Measurements from ENCODE around the gene PTGER2.

PTGER2 gene

DNA sequence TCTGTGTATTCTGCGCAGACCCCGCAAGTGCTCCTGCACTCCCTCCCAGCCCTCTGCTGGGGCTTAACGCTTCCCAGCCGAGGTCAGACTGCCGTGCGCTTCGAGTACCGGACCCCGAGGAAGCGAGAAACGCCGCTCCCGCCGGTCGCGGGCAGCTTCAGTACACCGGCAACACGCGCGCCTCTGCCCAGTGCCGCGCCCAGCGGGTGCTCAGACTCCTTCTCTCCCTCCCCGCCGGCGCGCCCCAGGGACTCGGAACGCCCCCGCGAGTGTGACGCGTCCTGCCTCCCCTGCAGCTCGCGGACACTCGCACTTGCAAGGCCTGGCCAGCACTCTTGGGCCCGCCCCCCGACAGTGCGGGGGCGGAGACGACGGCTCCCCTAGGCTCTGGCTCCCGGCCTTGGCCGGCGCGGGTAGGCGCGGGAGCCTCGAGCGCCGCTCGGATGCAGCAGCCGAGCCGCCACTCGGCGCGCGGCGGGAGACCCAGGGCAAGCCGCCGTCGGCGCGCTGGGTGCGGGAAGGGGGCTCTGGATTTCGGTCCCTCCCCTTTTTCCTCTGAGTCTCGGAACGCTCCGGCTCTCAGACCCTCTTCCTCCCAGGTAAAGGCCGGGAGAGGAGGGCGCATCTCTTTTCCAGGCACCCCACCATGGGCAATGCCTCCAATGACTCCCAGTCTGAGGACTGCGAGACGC is at the start of gene PTGER2:
Gene PTGER2 (plus strand): TSS at position 410 of the 692 bp plus-strand sequence. CDS start 237 bp downstream, at position 647.
- peak; percentile 53 to 55 for DNase-seq (ENCODE audit: low read depth in 2 of 2)

DNA sequence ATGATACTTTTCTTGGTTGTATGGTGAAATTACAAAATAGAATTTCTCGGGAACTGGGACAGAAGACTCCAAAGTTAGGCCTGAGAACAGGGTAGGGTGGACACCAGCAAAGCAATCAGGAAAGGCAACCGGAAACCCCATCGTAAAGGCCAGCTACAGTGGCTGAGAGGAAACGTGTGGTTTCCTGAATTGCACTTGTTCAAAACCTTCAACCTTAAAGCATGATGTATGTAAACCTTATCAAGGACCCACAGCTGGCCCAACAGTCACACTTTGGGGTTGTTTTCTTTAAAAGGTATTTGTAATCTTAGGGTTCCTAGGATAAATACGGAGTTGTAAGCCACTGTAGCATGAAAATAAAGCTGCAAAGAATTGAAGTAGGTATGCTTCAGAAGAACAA is 48.9 kb upstream of the PTGER2 start:
- no peak for DNase-seq (ENCODE audit: low read depth in 2 of 2)

DNA sequence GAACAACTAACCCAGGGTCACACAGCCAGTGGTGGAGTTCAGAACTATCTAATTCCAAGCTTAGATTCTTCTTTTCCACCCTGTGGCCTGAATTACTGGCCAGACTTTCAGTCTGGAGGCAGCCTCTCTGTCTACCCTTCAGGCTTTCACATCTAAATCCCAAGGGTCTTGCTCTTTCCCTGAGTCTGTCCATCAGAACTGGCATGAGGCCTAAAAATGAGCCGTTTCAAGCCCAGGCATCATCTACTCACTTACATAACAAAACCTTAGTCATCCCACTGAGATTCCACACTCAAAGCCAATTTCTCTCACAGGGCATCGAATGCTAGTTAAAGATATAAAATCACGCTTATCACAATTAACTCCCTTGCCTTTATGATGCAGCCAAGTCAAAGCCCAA is 47.9 kb upstream of the PTGER2 start:
- peak; percentile 32 to 47 for DNase-seq (ENCODE audit: low read depth in 2 of 2)

DNA sequence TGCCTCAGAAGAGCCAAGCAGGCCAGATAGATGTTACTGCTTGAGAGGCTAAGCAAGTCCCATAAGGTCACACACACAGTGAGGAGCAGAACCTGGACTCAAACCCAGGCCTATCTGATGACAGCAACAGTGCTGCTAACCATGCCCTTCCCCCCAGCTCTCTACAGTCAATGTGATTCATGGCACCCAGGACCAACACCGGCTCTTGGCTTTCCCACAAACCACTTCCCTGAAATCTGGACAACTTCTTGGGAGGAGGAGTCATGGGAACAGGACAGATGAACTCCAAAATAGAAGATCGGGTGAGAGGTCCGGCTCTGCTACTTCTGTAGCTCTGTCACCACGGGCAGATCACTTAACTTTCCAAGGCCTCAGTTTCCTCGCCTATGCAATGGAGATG is 47.3 kb upstream of the PTGER2 start:
- no peak for DNase-seq (ENCODE audit: low read depth in 2 of 2)

DNA sequence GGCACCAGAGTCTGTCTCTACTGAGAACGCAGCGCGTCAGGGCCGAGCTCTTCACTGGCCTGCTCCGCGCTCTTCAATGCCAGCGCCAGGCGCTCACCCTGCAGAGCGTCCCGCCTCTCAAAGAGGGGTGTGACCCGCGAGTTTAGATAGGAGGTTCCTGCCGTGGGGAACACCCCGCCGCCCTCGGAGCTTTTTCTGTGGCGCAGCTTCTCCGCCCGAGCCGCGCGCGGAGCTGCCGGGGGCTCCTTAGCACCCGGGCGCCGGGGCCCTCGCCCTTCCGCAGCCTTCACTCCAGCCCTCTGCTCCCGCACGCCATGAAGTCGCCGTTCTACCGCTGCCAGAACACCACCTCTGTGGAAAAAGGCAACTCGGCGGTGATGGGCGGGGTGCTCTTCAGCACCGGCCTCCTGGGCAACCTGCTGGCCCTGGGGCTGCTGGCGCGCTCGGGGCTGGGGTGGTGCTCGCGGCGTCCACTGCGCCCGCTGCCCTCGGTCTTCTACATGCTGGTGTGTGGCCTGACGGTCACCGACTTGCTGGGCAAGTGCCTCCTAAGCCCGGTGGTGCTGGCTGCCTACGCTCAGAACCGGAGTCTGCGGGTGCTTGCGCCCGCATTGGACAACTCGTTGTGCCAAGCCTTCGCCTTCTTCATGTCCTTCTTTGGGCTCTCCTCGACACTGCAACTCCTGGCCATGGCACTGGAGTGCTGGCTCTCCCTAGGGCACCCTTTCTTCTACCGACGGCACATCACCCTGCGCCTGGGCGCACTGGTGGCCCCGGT is 46.4 kb upstream of the PTGER2 start, which contains the start of gene PTGDR:
Gene PTGDR (plus strand): TSS at position 198 of the 778 bp plus-strand sequence. CDS start 117 bp downstream, at position 315.
- DNase-seq (ENCODE audit: low read depth in 2 of 2) = no peak

- DNase-seq (ENCODE audit: low read depth in 2 of 2) = no peak
Measured at GRCh38 chr14:52268279-52269061, 45.6 kb upstream of the PTGER2 start.

GRCh38 chr14:52269100-52269499 is 45.0 kb upstream of the PTGER2 start:
- DNase-seq (ENCODE audit: low read depth in 2 of 2) = no peak

- no peak for DNase-seq (ENCODE audit: low read depth in 2 of 2)
Measured at GRCh38 chr14:52269982-52270381, 44.1 kb upstream of the PTGER2 start.

DNA sequence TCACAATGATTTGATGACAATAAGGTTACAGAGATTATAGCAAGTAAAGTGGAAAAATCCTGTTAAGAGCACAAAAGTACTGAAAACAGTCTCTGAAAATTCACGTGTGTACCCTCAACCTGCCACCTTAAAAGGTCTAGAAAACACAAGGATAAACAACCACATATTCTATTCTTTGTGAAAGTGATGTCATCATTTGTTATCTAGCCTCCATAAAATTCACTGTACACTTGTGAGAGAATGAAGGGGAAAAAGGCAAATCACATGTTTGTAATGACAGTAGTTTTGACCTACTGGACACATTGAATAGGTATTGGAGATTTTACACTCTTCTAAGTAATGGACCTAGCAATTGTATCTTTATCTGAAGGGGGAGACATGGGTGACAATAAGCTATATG is 42.6 kb upstream of the PTGER2 start:
- DNase-seq (ENCODE audit: low read depth in 2 of 2) = no peak

DNA sequence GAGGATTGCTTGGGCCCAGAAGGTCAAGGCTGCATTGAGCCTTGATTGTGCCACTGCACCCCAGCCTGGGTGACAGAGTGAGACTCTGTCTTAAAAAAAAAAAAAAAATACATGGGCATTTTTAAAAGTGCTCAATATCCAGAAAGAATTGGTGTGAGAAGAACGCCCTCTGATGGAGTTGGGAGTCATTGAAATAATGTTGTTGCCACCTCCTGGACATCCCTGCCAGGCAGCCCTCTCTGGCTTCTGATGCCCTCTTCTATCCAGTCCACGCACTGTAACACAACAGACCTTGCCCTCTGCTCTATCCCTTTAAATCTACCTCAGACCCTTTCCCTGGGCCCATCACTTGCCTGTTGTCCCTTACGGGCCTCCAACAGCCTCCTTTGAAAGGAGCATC is 41.7 kb upstream of the PTGER2 start:
- no peak for DNase-seq (ENCODE audit: low read depth in 2 of 2)

GRCh38 chr14:52275372-52275771 is 38.7 kb upstream of the PTGER2 start:
- no peak for DNase-seq (ENCODE audit: low read depth in 2 of 2)

GRCh38 chr14:52277552-52277951 is 36.6 kb upstream of the PTGER2 start:
- DNase-seq (ENCODE audit: low read depth in 2 of 2) = no peak

DNA sequence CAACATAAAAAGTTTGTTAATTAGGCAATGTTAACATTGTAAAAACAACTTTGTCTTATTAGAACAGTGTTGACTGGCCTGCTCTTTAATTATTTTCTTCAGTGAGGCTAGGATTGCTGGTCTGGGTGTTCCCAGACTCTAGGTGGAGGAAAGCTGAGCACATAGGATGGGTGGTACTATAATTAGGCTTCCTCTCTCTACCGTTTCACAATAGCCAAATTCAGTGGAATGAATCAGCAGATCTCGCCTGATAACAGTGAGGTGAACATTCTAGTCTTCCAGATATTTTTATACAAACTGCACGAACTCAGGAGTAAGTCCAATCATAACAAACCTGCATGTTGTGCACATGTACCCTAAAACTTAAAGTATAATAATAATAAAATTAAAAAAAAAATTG is 34.7 kb upstream of the PTGER2 start:
- DNase-seq (ENCODE audit: low read depth in 2 of 2) = no peak

GRCh38 chr14:52283099-52283498 is 31.0 kb upstream of the PTGER2 start:
- DNase-seq (ENCODE audit: low read depth in 2 of 2) = no peak

DNA sequence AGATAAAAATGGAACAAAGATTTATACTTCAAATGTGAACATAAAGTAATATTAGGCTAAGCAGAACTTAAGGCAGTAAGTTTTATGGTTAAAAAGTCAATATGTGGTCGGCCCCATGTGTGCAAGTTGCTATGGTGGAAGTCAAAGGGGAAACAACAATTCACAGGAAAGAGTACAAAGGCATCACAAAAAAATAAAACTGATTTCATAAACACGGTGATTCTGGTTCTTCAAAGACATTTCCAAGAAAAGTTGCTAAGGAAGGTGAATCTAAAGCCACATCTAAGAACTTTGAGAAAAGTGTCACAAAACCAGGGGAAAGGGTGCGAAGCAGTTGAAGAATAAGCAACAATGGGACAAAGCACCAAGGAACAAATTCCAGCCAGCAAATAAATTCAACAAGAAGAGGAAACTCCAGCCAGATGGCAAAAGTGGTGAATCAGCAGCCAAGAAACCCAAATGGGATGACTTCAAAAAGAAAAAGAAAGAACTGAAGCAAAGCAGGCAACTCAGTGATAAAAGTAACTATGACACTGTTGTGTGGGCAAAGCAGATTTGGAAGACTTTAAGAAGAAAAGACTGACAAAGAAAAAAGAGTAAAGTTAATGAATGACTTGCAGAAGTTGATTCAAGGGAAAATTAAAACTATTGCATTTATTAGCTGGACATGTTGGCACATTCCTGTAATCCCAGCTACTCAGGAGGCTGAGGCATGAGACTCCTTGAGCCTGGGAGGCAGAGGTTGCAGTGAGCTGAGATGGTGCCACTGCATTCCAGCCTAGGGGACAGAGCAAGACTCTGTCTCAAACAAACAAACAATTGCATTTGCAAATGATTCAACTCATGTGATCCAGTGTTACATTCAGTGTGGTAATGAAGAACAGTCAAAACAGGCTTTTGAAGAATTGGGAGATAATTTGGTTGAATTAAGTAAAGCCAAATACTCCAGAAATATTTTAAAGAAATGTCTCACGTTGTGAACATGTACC is 27.2 kb upstream of the PTGER2 start:
- DNase-seq (ENCODE audit: low read depth in 2 of 2) = no peak

DNA sequence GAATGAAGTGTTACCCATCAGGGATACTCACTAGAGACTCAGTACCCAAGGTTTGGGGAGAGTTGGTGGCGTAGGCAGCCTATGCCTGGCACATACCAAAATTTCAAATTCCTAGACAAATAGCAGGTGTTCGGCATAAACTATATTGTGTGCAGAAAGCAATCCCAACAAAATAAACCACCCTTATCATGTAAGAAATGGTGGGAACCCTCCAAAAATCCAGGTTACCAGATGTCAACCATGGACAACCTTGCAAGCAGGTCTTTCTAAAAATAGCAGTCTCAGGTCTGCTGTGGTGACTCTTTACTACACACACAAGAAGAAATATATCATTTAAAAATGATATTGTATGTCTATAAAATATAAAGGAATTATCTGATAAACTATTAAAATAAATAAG is 17.7 kb upstream of the PTGER2 start:
- no peak for DNase-seq (ENCODE audit: low read depth in 2 of 2)

- DNase-seq (ENCODE audit: low read depth in 2 of 2) = no peak
Measured at GRCh38 chr14:52298795-52299194, 15.3 kb upstream of the PTGER2 start.

DNA sequence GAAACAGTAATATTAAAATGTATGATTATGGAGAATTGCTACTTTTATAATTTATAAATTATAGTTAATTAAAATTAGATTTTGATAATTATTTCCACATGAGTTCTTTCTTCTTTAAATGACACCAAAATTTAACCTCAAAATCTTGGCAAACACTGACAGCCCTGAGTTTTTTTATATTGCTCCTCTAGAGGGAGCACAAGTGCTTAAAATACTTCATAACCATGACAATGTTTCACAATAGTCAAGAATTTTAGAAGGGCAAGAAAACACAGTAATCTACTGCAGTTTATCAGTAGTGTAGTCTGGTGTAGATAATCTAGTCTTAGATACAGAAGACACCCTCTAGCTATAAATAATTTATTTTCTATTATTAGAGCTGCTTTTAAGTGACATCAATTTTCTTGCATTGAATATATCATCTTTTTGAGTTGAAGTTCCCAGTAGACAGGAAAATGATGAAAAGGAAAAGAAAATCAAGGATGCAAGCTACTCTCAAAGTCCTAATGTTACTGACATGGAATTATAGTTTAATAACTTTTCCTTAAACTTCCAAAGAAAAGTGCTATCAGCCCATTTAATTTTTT is 14.3 kb upstream of the PTGER2 start:
- no peak for DNase-seq (ENCODE audit: low read depth in 2 of 2)

GRCh38 chr14:52303236-52303635 is 10.9 kb upstream of the PTGER2 start:
- DNase-seq (ENCODE audit: low read depth in 2 of 2) = no peak

DNA sequence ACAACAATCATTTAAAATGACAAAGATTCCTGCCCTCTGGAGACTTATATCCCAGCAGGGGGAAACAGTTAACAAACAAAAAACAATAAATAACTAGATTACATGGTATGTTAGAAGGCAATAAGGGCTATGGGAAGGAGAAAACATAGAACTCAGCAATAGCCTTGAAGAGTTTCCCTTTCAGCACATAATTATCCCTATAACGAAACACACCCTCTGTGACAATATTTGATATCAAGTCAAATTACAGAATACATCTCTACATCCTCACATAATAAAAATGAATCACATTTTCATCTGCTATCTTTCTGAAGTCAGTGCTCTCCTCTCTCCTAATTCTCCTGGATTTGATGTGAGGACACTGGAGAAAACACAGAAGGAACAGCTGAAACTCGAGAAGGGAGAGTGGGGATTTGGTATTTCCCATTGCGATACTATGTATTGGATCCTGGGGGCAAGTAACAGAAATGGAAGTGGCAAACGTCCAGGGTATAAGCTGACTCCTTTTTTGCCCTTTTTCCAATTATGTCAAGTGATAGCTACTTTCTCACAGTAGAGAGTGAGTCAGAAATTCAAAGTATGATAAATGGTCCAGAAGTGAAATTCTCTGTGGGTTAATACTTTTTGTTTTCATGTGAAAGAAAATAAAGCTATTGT is 9.7 kb upstream of the PTGER2 start:
- DNase-seq (ENCODE audit: low read depth in 2 of 2) = no peak
